Aorta (tissue), 5 donors: ENCODE measurements around the gene NCOA6. TPM values are rescaled to one million over a fixed set of nuclear protein-coding genes. Genes with fewer than 3 reads are reported as not detected.

Source experiments
- ATAC-seq: fragments of 200-7000 bp; cut with Tn5 transposase; one replicate; pipeline ENCODE4 v1.9.1; 2022; ENCODE audit warnings: moderate library complexity; ENCODE audit not compliant: low FRiP score
- DNase-seq, 2 donors: peaks; one replicate each; pipeline ENCODE4 v3.0.0-alpha.2; 2020
- H3K27ac ChIP-seq, 2 donors: one replicate each; pipeline ENCODE4 v1.5.1; 2013; ENCODE audit warnings: low read length in 2 of 2, mild to moderate bottlenecking in 2 of 2, moderate library complexity in 2 of 2, control low read depth in 1 of 2, inconsistent platforms in 1 of 2, low read depth in 1 of 2
- H3K27me3 ChIP-seq, 2 donors: one replicate each; pipeline ENCODE4 v1.6.1; 2013; ENCODE audit warnings: control low read depth in 1 of 2, low read length in 1 of 2, mild to moderate bottlenecking in 1 of 2, moderate library complexity in 1 of 2; ENCODE audit not compliant: insufficient read depth in 2 of 2, control insufficient read depth in 1 of 2
- H3K36me3 ChIP-seq, 2 donors: one replicate each; pipeline ENCODE4 v1.6.1; 2013; ENCODE audit warnings: control low read depth in 1 of 2, low read length in 1 of 2, mild to moderate bottlenecking in 1 of 2; ENCODE audit not compliant: insufficient read depth in 2 of 2, control insufficient read depth in 1 of 2
- H3K4me1 ChIP-seq, 2 donors: one replicate each; pipeline ENCODE4 v1.6.1; 2013; ENCODE audit warnings: low read length in 2 of 2, control low read depth in 1 of 2, mild to moderate bottlenecking in 1 of 2, moderate library complexity in 1 of 2; ENCODE audit not compliant: insufficient read depth in 2 of 2, control insufficient read depth in 1 of 2
- H3K4me3 ChIP-seq, 2 donors: one replicate each; pipeline ENCODE4 v1.5.1; 2013; ENCODE audit warnings: low read length in 2 of 2, control low read depth in 1 of 2, mild to moderate bottlenecking in 1 of 2
- H3K9me3 ChIP-seq: one replicate; pipeline ENCODE4 v1.6.1; 2013; ENCODE audit warnings: mild to moderate bottlenecking, low read length; ENCODE audit not compliant: control insufficient read depth
- WGBS, 2 donors: extraction: QIAGEN DNeasy Blood & Tissue Kit; methylation state at CpG; one replicate each; pipeline ENCODE4 v1.1.7; 2013; 5-methylcytosine and 5-hydroxymethylcytosine counted together
- intact Hi-C, 2 donors: fragments of 100-400 bp; cut with DNase I; formaldehyde crosslinking; loops; one replicate each; pipeline versions ENCODE4 v1.14.2 to v1.15.0; 2022
- polyA plus RNA-seq, 2 donors: library from polyadenylated mRNA; stranded (reverse); fragments of 200-250 nt; gene quantifications; one replicate each; pipeline ENCODE4 v1.2.3, GENCODE V29; 2013
- total RNA-seq, 2 donors: library from RNA; stranded (reverse); fragmentation: NEBNext Ultra II Directional; extraction: Animal tissue kit (Norgen Biotek cat#: 25700); gene quantifications; one replicate each; pipeline ENCODE4 v1.2.1, GENCODE V29; 2021
- donor health status: healthy with polysubstance abuse.
- donor health status: Bipolar disorder and iron deficiency.
- donor health status: DM: no; HTN: no; CAD: no.
- donor health status: DM: no; HTN: no; CAD: no.
- donor health status: DM: yes; HTN: yes; CAD: no.

Gene NCOA6
- total and polyA plus RNA-seq, 4 donors, result 10.2 to 28.1 (median 17.4) TPM

GRCh38 chr20:34703424-34704176, 121.9 kb downstream of the NCOA6 start:
- Histone ChIP-seq H3K27me3 (no peaks in the 10 kb centered on the region), H3K9me3 (no peaks in the 10 kb centered on the region), H3K4me1 (no peaks in the 10 kb centered on the region), H3K27ac (peak overlapping the region; percentile 10 to 71), H3K4me3 (peak overlapping the region; percentile 8 to 67), H3K36me3 (no peaks in the 10 kb centered on the region)
- 1% methylated on average over 31 to 38 of the region's 38 CpGs for WGBS, 2 donors
- intact Hi-C loops, result no loop called here
- ATAC-seq, result peak; percentile 1
- peak; percentile 62 to 77 for DNase-seq

GRCh38 chr20:34703061-34703423, 122.4 kb downstream of the NCOA6 start:
- Histone ChIP-seq H3K4me3 (no peak overlapping the region), H3K36me3 (no peaks in the 10 kb centered on the region), H3K27ac (no peak overlapping the region), H3K9me3 (no peaks in the 10 kb centered on the region), H3K27me3 (no peaks in the 10 kb centered on the region), H3K4me1 (no peaks in the 10 kb centered on the region)
- intact Hi-C loops, result no loop called here
- DNase-seq (no peak), ATAC-seq (no peak)
- 37 to 40% methylated on average over 3 of the region's 3 CpGs for WGBS, 2 donors

GRCh38 chr20:34701405-34702085, 123.9 kb downstream of the NCOA6 start:
- intact Hi-C loops, result no loop called here
- H3K4me1 ChIP-seq, result no peaks in the 10 kb centered on the region
- no peak for ATAC-seq

GRCh38 chr20:34693414-34693813, 132.0 kb downstream of the NCOA6 start:
- no peaks in the 10 kb centered on the region for H3K27me3 ChIP-seq
- no peaks in the 10 kb centered on the region for H3K4me1 ChIP-seq
- no peaks in the 10 kb centered on the region for H3K9me3 ChIP-seq
- intact Hi-C loops, result no loop called here
- 58 to 67% methylated on average over 4 of the region's 4 CpGs for WGBS, 2 donors
- H3K4me3 ChIP-seq, result no peak overlapping the region
- no peak overlapping the region for H3K27ac ChIP-seq
- ATAC-seq (no peak), DNase-seq (no peak)
- no peaks in the 10 kb centered on the region for H3K36me3 ChIP-seq

More at GRCh38 chr20:34701405-34702085, 123.9 kb downstream of the NCOA6 start:
- DNase-seq, result no peak
- Histone ChIP-seq H3K9me3 (no peaks in the 10 kb centered on the region), H3K27ac (no peak overlapping the region), H3K36me3 (no peaks in the 10 kb centered on the region), H3K4me3 (no peak overlapping the region), H3K27me3 (no peaks in the 10 kb centered on the region)
- WGBS, 2 donors, result 83 to 86% methylated on average over 6 of the region's 6 CpGs

- no peak overlapping the region for H3K4me3 ChIP-seq
- ATAC-seq, result no peak
- no peaks in the 10 kb centered on the region for H3K27me3 ChIP-seq
- intact Hi-C loops, result no loop called here
- no peak overlapping the region for H3K27ac ChIP-seq
- H3K9me3 ChIP-seq, result no peaks in the 10 kb centered on the region
- H3K36me3 ChIP-seq, result no peaks in the 10 kb centered on the region
- WGBS, 2 donors, result 81 to 89% methylated on average over 3 of the region's 3 CpGs
- H3K4me1 ChIP-seq, result no peaks in the 10 kb centered on the region
- no peak for DNase-seq
Measured at GRCh38 chr20:34691838-34692237, 133.6 kb downstream of the NCOA6 start.

GRCh38 chr20:34689486-34689885, 136.0 kb downstream of the NCOA6 start:
- Histone ChIP-seq H3K4me3 (no peak overlapping the region), H3K9me3 (no peaks in the 10 kb centered on the region), H3K36me3 (no peaks in the 10 kb centered on the region), H3K27me3 (no peaks in the 10 kb centered on the region), H3K27ac (no peak overlapping the region), H3K4me1 (no peaks in the 10 kb centered on the region)
- no peak for DNase-seq
- no peak for ATAC-seq
- WGBS, 2 donors, result 85 to 86% methylated on average over 2 of the region's 2 CpGs
- intact Hi-C loops, result no loop called here

GRCh38 chr20:34683667-34684066, 141.8 kb downstream of the NCOA6 start:
- H3K4me3 ChIP-seq, result no peak overlapping the region
- H3K9me3 ChIP-seq, result no peaks in the 10 kb centered on the region
- DNase-seq (no peak), ATAC-seq (no peak)
- H3K36me3 ChIP-seq, result no peaks in the 10 kb centered on the region
- no peaks in the 10 kb centered on the region for H3K27me3 ChIP-seq
- intact Hi-C loops, result no loop called here
- no peak overlapping the region for H3K27ac ChIP-seq
- no peaks in the 10 kb centered on the region for H3K4me1 ChIP-seq
- WGBS, 2 donors, result 83 to 88% methylated on average over 3 of the region's 3 CpGs

- no peaks in the 10 kb centered on the region for H3K4me1 ChIP-seq
- no peaks in the 10 kb centered on the region for H3K9me3 ChIP-seq
- no peaks in the 10 kb centered on the region for H3K27me3 ChIP-seq
- ATAC-seq, result no peak
- DNase-seq, result no peak
- no peak overlapping the region for H3K4me3 ChIP-seq
- H3K27ac ChIP-seq, result no peak overlapping the region
- H3K36me3 ChIP-seq, result no peaks in the 10 kb centered on the region
- intact Hi-C loops, result no loop called here
Measured at GRCh38 chr20:34680586-34681175, 144.8 kb downstream of the NCOA6 start.
